Natural killer cell treated with Interleukin-12 subunit alpha and Interleukin-12 subunit beta and Interleukin-15 and Interleukin-18, amount 100 ng/mL, for 72 hours (primary cell): Measurements from ENCODE around the gene KIF21A. TPM values are rescaled to one million over a fixed set of nuclear protein-coding genes. Genes with fewer than 3 reads are reported as not detected.

Source experiments
- ATAC-seq, 2 donors: fragments of 150-1000 bp; cut with Tn5 transposase in 1 of 2; sonication (Bioruptor Pico), chemical (Tn5 transposase) in 1 of 2; 2 replicates each; pipeline ENCODE4 v1.10.0; 2021
- DNase-seq: peaks from one replicate; pipeline ENCODE4 v3.0.0; 2022; ENCODE audit warnings: low spot score
- H3K27ac Mint-ChIP-seq, 2 donors: 1 replicate in 1 of 2; 2 replicates in 1 of 2; pipeline ENCODE4 v1.8.0; 2022; ENCODE audit warnings: mixed read lengths in 2 of 2, mild to moderate bottlenecking in 1 of 2, moderate library complexity in 1 of 2
- H3K27me3 Mint-ChIP-seq, 2 donors: 1 replicate in 1 of 2; 2 replicates in 1 of 2; pipeline ENCODE4 v1.8.0; 2022; ENCODE audit warnings: mixed read lengths in 2 of 2
- H3K36me3 Mint-ChIP-seq: one replicate; pipeline ENCODE4 v1.8.0; 2022; ENCODE audit warnings: mixed read lengths
- H3K4me1 Mint-ChIP-seq, 2 donors: 1 replicate in 1 of 2; 2 replicates in 1 of 2; pipeline ENCODE4 v1.8.0; 2022; ENCODE audit warnings: low read depth in 2 of 2, mixed read lengths in 2 of 2, mild to moderate bottlenecking in 1 of 2
- H3K4me3 Mint-ChIP-seq: one replicate; pipeline ENCODE4 v1.8.0; 2022; ENCODE audit warnings: mixed read lengths
- H3K9me3 Mint-ChIP-seq: 2 replicates; pipeline ENCODE4 v1.8.0; 2022; ENCODE audit warnings: mixed read lengths
- total RNA-seq, 2 donors: library from RNA; stranded (reverse); gene quantifications; one replicate each; pipeline ENCODE4 v1.2.3, GENCODE V29; 2022

The KIF21A gene
- total RNA-seq, 2 donors from 2014 or later: 20.3 to 34.6 TPM

GRCh38 chr12:39368096-39368495 lies 74.8 kb downstream of the KIF21A start:
- Mint-ChIP-seq H3K27me3 (no peaks in the 10 kb centered on the region), H3K4me3 (no peak overlapping the region), H3K9me3 (peaks cover 7% of the 10 kb centered on the region), H3K27ac (no peak overlapping the region), H3K36me3 (peaks cover 6% of the 10 kb centered on the region), H3K4me1 (peaks cover 22 to 32% of the 10 kb centered on the region in 2 donors)
- DNase-seq: no peak
- no peak for ATAC-seq

- DNase-seq (no peak), ATAC-seq (no peak)
- no peak overlapping the region for H3K4me3 Mint-ChIP-seq
- H3K9me3 Mint-ChIP-seq: peaks cover 3% of the 10 kb centered on the region
- H3K27me3 Mint-ChIP-seq: no peaks in the 10 kb centered on the region
- H3K36me3 Mint-ChIP-seq: peaks cover 6% of the 10 kb centered on the region
- no peak overlapping the region for H3K27ac Mint-ChIP-seq
- H3K4me1 Mint-ChIP-seq: peaks cover 17 to 26% of the 10 kb centered on the region in 2 donors
Measured at GRCh38 chr12:39367494-39367893, 75.4 kb downstream of the KIF21A start.

GRCh38 chr12:39365364-39366001 lies 77.4 kb downstream of the KIF21A start:
- Mint-ChIP-seq H3K36me3 (peaks cover 5% of the 10 kb centered on the region), H3K27ac (no peak overlapping the region), H3K4me1 (peaks cover 8 to 13% of the 10 kb centered on the region in 2 donors), H3K4me3 (no peak overlapping the region), H3K27me3 (no peaks in the 10 kb centered on the region), H3K9me3 (no peaks in the 10 kb centered on the region)
- no peak for DNase-seq
- ATAC-seq: no peak

- ATAC-seq (no peak), DNase-seq (no peak)
- Mint-ChIP-seq H3K4me3 (no peak overlapping the region), H3K4me1 (peaks cover 3 to 6% of the 10 kb centered on the region in 2 donors), H3K27me3 (no peaks in the 10 kb centered on the region), H3K36me3 (peaks cover 5% of the 10 kb centered on the region), H3K27ac (no peak overlapping the region), H3K9me3 (no peaks in the 10 kb centered on the region)
Measured at GRCh38 chr12:39364196-39364595, 78.7 kb downstream of the KIF21A start.

GRCh38 chr12:39359645-39360044 lies 83.3 kb downstream of the KIF21A start:
- no peak overlapping the region for H3K4me3 Mint-ChIP-seq
- no peaks in the 10 kb centered on the region for H3K4me1 Mint-ChIP-seq
- H3K9me3 Mint-ChIP-seq: no peaks in the 10 kb centered on the region
- no peak overlapping the region for H3K27ac Mint-ChIP-seq
- no peak for DNase-seq
- H3K36me3 Mint-ChIP-seq: peaks cover 19% of the 10 kb centered on the region
- ATAC-seq: no peak
- no peaks in the 10 kb centered on the region for H3K27me3 Mint-ChIP-seq

- H3K27ac Mint-ChIP-seq: no peak overlapping the region
- DNase-seq: no peak
- no peaks in the 10 kb centered on the region for H3K27me3 Mint-ChIP-seq
- no peaks in the 10 kb centered on the region for H3K9me3 Mint-ChIP-seq
- no peak for ATAC-seq
- H3K36me3 Mint-ChIP-seq: peaks cover 17% of the 10 kb centered on the region
- H3K4me1 Mint-ChIP-seq: no peaks in the 10 kb centered on the region
- H3K4me3 Mint-ChIP-seq: no peak overlapping the region
Measured at GRCh38 chr12:39357041-39357440, 85.9 kb downstream of the KIF21A start.

- ATAC-seq: no peak
- no peaks in the 10 kb centered on the region for H3K9me3 Mint-ChIP-seq
- DNase-seq: no peak
- no peaks in the 10 kb centered on the region for H3K27me3 Mint-ChIP-seq
- peaks cover 14% of the 10 kb centered on the region for H3K36me3 Mint-ChIP-seq
- no peaks in the 10 kb centered on the region for H3K4me1 Mint-ChIP-seq
- H3K27ac Mint-ChIP-seq: no peak overlapping the region
- H3K4me3 Mint-ChIP-seq: no peak overlapping the region
Measured at GRCh38 chr12:39355841-39356240, 87.1 kb downstream of the KIF21A start.

GRCh38 chr12:39354955-39355354 lies 88.0 kb downstream of the KIF21A start:
- Mint-ChIP-seq H3K27ac (no peak overlapping the region), H3K36me3 (peaks cover 14% of the 10 kb centered on the region), H3K4me1 (no peaks in the 10 kb centered on the region), H3K9me3 (no peaks in the 10 kb centered on the region), H3K27me3 (no peaks in the 10 kb centered on the region), H3K4me3 (no peak overlapping the region)
- DNase-seq (no peak), ATAC-seq (no peak)

GRCh38 chr12:39352471-39353017 lies 90.4 kb downstream of the KIF21A start:
- Mint-ChIP-seq H3K27me3 (no peaks in the 10 kb centered on the region), H3K27ac (no peak overlapping the region), H3K4me3 (no peak overlapping the region), H3K36me3 (peaks cover 14% of the 10 kb centered on the region), H3K4me1 (no peaks in the 10 kb centered on the region), H3K9me3 (no peaks in the 10 kb centered on the region)
- ATAC-seq: no peak
- no peak for DNase-seq

GRCh38 chr12:39351153-39351552 lies 91.8 kb downstream of the KIF21A start:
- Mint-ChIP-seq H3K9me3 (no peaks in the 10 kb centered on the region), H3K36me3 (peaks cover 9% of the 10 kb centered on the region), H3K4me3 (no peak overlapping the region), H3K27me3 (no peaks in the 10 kb centered on the region), H3K4me1 (no peaks in the 10 kb centered on the region), H3K27ac (no peak overlapping the region)
- DNase-seq (no peak), ATAC-seq (no peak)

- no peak for DNase-seq
- H3K36me3 Mint-ChIP-seq: no peaks in the 10 kb centered on the region
- no peak overlapping the region for H3K27ac Mint-ChIP-seq
- ATAC-seq: no peak
- no peak overlapping the region for H3K4me3 Mint-ChIP-seq
- H3K4me1 Mint-ChIP-seq: no peaks in the 10 kb centered on the region
- no peaks in the 10 kb centered on the region for H3K9me3 Mint-ChIP-seq
- no peaks in the 10 kb centered on the region for H3K27me3 Mint-ChIP-seq
Measured at GRCh38 chr12:39348941-39349626, 93.8 kb downstream of the KIF21A start.

GRCh38 chr12:39348523-39348922 lies 94.4 kb downstream of the KIF21A start:
- no peaks in the 10 kb centered on the region for H3K4me1 Mint-ChIP-seq
- H3K27ac Mint-ChIP-seq: no peak overlapping the region
- ATAC-seq (no peak), DNase-seq (no peak)
- H3K27me3 Mint-ChIP-seq: no peaks in the 10 kb centered on the region
- H3K4me3 Mint-ChIP-seq: no peak overlapping the region
- H3K36me3 Mint-ChIP-seq: no peaks in the 10 kb centered on the region
- no peaks in the 10 kb centered on the region for H3K9me3 Mint-ChIP-seq

GRCh38 chr12:39344926-39345325 lies 98.0 kb downstream of the KIF21A start:
- Mint-ChIP-seq H3K27me3 (no peaks in the 10 kb centered on the region), H3K36me3 (peaks cover 8% of the 10 kb centered on the region), H3K4me1 (peaks cover 7 to 11% of the 10 kb centered on the region in 2 donors), H3K4me3 (no peak overlapping the region), H3K27ac (no peak overlapping the region), H3K9me3 (no peaks in the 10 kb centered on the region)
- DNase-seq (no peak), ATAC-seq (no peak)

GRCh38 chr12:39343665-39344064 lies 99.3 kb downstream of the KIF21A start:
- H3K27ac Mint-ChIP-seq: no peak overlapping the region
- H3K4me1 Mint-ChIP-seq: peaks cover 7 to 11% of the 10 kb centered on the region in 2 donors
- ATAC-seq (no peak), DNase-seq (no peak)
- no peaks in the 10 kb centered on the region for H3K9me3 Mint-ChIP-seq
- H3K36me3 Mint-ChIP-seq: peaks cover 12% of the 10 kb centered on the region
- H3K27me3 Mint-ChIP-seq: no peaks in the 10 kb centered on the region
- no peak overlapping the region for H3K4me3 Mint-ChIP-seq
